ENCODE data around the gene NKG7. TPM values are rescaled to one million over a fixed set of nuclear protein-coding genes. Genes with fewer than 3 reads are reported as not detected.

Gene NKG7
- total and polyA plus RNA-seq, 4 donors = 0.38 to 6.7 (median 2.0) TPM

- intact Hi-C loops (cut with DNase I) = loop anchor here in 1 of 2 donors (2.0 kb wide), 1 partner anchor 20 kb away; no protein-coding TSS in a partner anchor
- no peak for DNase-seq
- Histone ChIP-seq H3K9me3 (ENCODE audit: control insufficient read depth, low read length) (no peaks in the 10 kb centered on the region), H3K4me3 (ENCODE audit: low read length in 2 of 2) (no peak overlapping the region), H3K27me3 (ENCODE audit: control insufficient read depth in 1 of 2, insufficient read depth in 2 of 2, low read length in 1 of 2) (no peaks in the 10 kb centered on the region), H3K36me3 (ENCODE audit: control insufficient read depth in 1 of 2, insufficient read depth in 2 of 2, low read length in 1 of 2) (peaks cover 0 to 3% of the 10 kb centered on the region in 2 donors), H3K4me1 (ENCODE audit: control insufficient read depth in 1 of 2, insufficient read depth in 2 of 2, low read length in 2 of 2) (no peaks in the 10 kb centered on the region), H3K27ac (ENCODE audit: low read depth in 1 of 2, low read length in 2 of 2) (no peak overlapping the region)
- WGBS, 2 donors = 51 to 52% methylated on average over 9 of the region's 9 CpGs
- no peak for ATAC-seq (ENCODE audit: low FRiP score)
Measured at GRCh38 chr19:51342631-51343569, 29.6 kb downstream of the NKG7 start.

GRCh38 chr19:51341976-51342580, 30.4 kb downstream of the NKG7 start, which contains the start of gene VSIG10L:
TSS of gene VSIG10L (minus strand) at chr19:51342139. CDS start at chr19:51342124, 15 bp downstream.
- Histone ChIP-seq H3K4me1 (ENCODE audit: control insufficient read depth in 1 of 2, insufficient read depth in 2 of 2, low read length in 2 of 2) (no peaks in the 10 kb centered on the region), H3K27me3 (ENCODE audit: control insufficient read depth in 1 of 2, insufficient read depth in 2 of 2, low read length in 1 of 2) (no peaks in the 10 kb centered on the region), H3K9me3 (ENCODE audit: control insufficient read depth, low read length) (no peaks in the 10 kb centered on the region), H3K36me3 (ENCODE audit: control insufficient read depth in 1 of 2, insufficient read depth in 2 of 2, low read length in 1 of 2) (peaks cover 0 to 3% of the 10 kb centered on the region in 2 donors), H3K4me3 (ENCODE audit: low read length in 2 of 2) (no peak within 1 kb of the TSS), H3K27ac (ENCODE audit: low read depth in 1 of 2, low read length in 2 of 2) (peak within 1 kb of the TSS in 1 of 2 donors; percentile 9)
- ATAC-seq (ENCODE audit: low FRiP score) (no peak), DNase-seq (no peak)
- intact Hi-C loops (cut with DNase I) = loop anchor here in 1 of 2 donors (2.0 kb wide), 1 partner anchor 21 kb away; no protein-coding TSS in a partner anchor
- WGBS, 2 donors = 47 to 54% methylated on average over 3 of the region's 3 CpGs

GRCh38 chr19:51341066-51341465, 31.4 kb downstream of the NKG7 start:
- DNase-seq (no peak), ATAC-seq (ENCODE audit: low FRiP score) (no peak)
- Histone ChIP-seq H3K27ac (ENCODE audit: low read depth in 1 of 2, low read length in 2 of 2) (no peak overlapping the region), H3K36me3 (ENCODE audit: control insufficient read depth in 1 of 2, insufficient read depth in 2 of 2, low read length in 1 of 2) (no peaks in the 10 kb centered on the region), H3K4me1 (ENCODE audit: control insufficient read depth in 1 of 2, insufficient read depth in 2 of 2, low read length in 2 of 2) (no peaks in the 10 kb centered on the region), H3K9me3 (ENCODE audit: control insufficient read depth, low read length) (no peaks in the 10 kb centered on the region), H3K4me3 (ENCODE audit: low read length in 2 of 2) (no peak overlapping the region), H3K27me3 (ENCODE audit: control insufficient read depth in 1 of 2, insufficient read depth in 2 of 2, low read length in 1 of 2) (no peaks in the 10 kb centered on the region)
- intact Hi-C loops (cut with DNase I) = no loop called here
- 91 to 93% methylated on average over 18 of the region's 18 CpGs for WGBS, 2 donors

- Histone ChIP-seq H3K4me3 (ENCODE audit: low read length in 2 of 2) (peak overlapping the region; percentile 1 to 16), H3K36me3 (ENCODE audit: control insufficient read depth in 1 of 2, insufficient read depth in 2 of 2, low read length in 1 of 2) (no peaks in the 10 kb centered on the region), H3K27me3 (ENCODE audit: control insufficient read depth in 1 of 2, insufficient read depth in 2 of 2, low read length in 1 of 2) (no peaks in the 10 kb centered on the region), H3K27ac (ENCODE audit: low read depth in 1 of 2, low read length in 2 of 2) (peak overlapping the region in 1 of 2 donors; percentile 62), H3K4me1 (ENCODE audit: control insufficient read depth in 1 of 2, insufficient read depth in 2 of 2, low read length in 2 of 2) (no peaks in the 10 kb centered on the region), H3K9me3 (ENCODE audit: control insufficient read depth, low read length) (no peaks in the 10 kb centered on the region)
- peak; percentile 100 for DNase-seq
- peak; percentile 97 for ATAC-seq (ENCODE audit: low FRiP score)
- intact Hi-C loops (cut with DNase I) = loop anchor here (1.0 to 10.0 kb wide), 6 partner anchors 27 to 345 kb away; partner anchors contain the start of genes C19orf84 (in 2 of the 2) and ZNF175 (in 1 of the 2)
- 1 to 2% methylated on average over 105 to 107 of the region's 107 CpGs for whole genome bisulfite sequencing, 2 donors
Measured at GRCh38 chr19:51339687-51340656, 32.5 kb downstream of the NKG7 start.

- intact Hi-C loops (cut with DNase I) = loop anchor here (1.0 to 10.0 kb wide), 6 partner anchors 28 to 346 kb away; partner anchors contain the start of genes C19orf84 (in 2 of the 2) and ZNF175 (in 1 of the 2)
Measured at GRCh38 chr19:51339313-51339686, 33.2 kb downstream of the NKG7 start.

GRCh38 chr19:51338563-51339312, 33.7 kb downstream of the NKG7 start:
- H3K9me3 ChIP-seq (ENCODE audit: control insufficient read depth, low read length) = no peaks in the 10 kb centered on the region
- H3K4me1 ChIP-seq (ENCODE audit: control insufficient read depth in 1 of 2, insufficient read depth in 2 of 2, low read length in 2 of 2) = no peaks in the 10 kb centered on the region
- peak overlapping the region in 1 of 2 donors; percentile 8 for H3K27ac ChIP-seq (ENCODE audit: low read depth in 1 of 2, low read length in 2 of 2)
- DNase-seq = peak; percentile 89 to 96
- H3K27me3 ChIP-seq (ENCODE audit: control insufficient read depth in 1 of 2, insufficient read depth in 2 of 2, low read length in 1 of 2) = no peaks in the 10 kb centered on the region
- H3K4me3 ChIP-seq (ENCODE audit: low read length in 2 of 2) = peak overlapping the region; percentile 7 to 16
- ATAC-seq (ENCODE audit: low FRiP score) = peak; percentile 87
- no peaks in the 10 kb centered on the region for H3K36me3 ChIP-seq (ENCODE audit: control insufficient read depth in 1 of 2, insufficient read depth in 2 of 2, low read length in 1 of 2)
- intact Hi-C loops (cut with DNase I) = loop anchor here (1.0 to 10.0 kb wide), 6 partner anchors 29 to 346 kb away; partner anchors contain the start of genes C19orf84 (in 2 of the 2) and ZNF175 (in 1 of the 2)
- 5% methylated on average over 43 of the region's 43 CpGs for WGBS, 2 donors

More at GRCh38 chr19:51339313-51339686, 33.2 kb downstream of the NKG7 start:
- no peak for DNase-seq
- WGBS, 2 donors = 1 to 2% methylated on average over 9 to 10 of the region's 10 CpGs
- Histone ChIP-seq H3K9me3 (ENCODE audit: control insufficient read depth, low read length) (no peaks in the 10 kb centered on the region), H3K4me3 (ENCODE audit: low read length in 2 of 2) (peak overlapping the region in 1 of 2 donors; percentile 7), H3K27ac (ENCODE audit: low read depth in 1 of 2, low read length in 2 of 2) (peak overlapping the region in 1 of 2 donors; percentile 8), H3K27me3 (ENCODE audit: control insufficient read depth in 1 of 2, insufficient read depth in 2 of 2, low read length in 1 of 2) (no peaks in the 10 kb centered on the region), H3K4me1 (ENCODE audit: control insufficient read depth in 1 of 2, insufficient read depth in 2 of 2, low read length in 2 of 2) (no peaks in the 10 kb centered on the region), H3K36me3 (ENCODE audit: control insufficient read depth in 1 of 2, insufficient read depth in 2 of 2, low read length in 1 of 2) (no peaks in the 10 kb centered on the region)
- ATAC-seq (ENCODE audit: low FRiP score) = no peak

- H3K4me3 ChIP-seq (ENCODE audit: low read length in 2 of 2) = no peak overlapping the region
- no peaks in the 10 kb centered on the region for H3K9me3 ChIP-seq (ENCODE audit: control insufficient read depth, low read length)
- H3K27me3 ChIP-seq (ENCODE audit: control insufficient read depth in 1 of 2, insufficient read depth in 2 of 2, low read length in 1 of 2) = no peaks in the 10 kb centered on the region
- no peaks in the 10 kb centered on the region for H3K36me3 ChIP-seq (ENCODE audit: control insufficient read depth in 1 of 2, insufficient read depth in 2 of 2, low read length in 1 of 2)
- H3K27ac ChIP-seq (ENCODE audit: low read depth in 1 of 2, low read length in 2 of 2) = no peak overlapping the region
- no peak for ATAC-seq (ENCODE audit: low FRiP score)
- H3K4me1 ChIP-seq (ENCODE audit: control insufficient read depth in 1 of 2, insufficient read depth in 2 of 2, low read length in 2 of 2) = no peaks in the 10 kb centered on the region
- WGBS, 2 donors = 84 to 85% methylated on average over 19 of the region's 19 CpGs
- intact Hi-C loops (cut with DNase I) = loop anchor here (2.0 to 10.0 kb wide), 5 partner anchors 54 to 347 kb away; partner anchors contain the start of genes C19orf84 (in 2 of the 2) and ZNF175 (in 1 of the 2)
- DNase-seq = no peak
Measured at GRCh38 chr19:51337861-51338562, 34.4 kb downstream of the NKG7 start.

All from aorta (tissue), 5 donors.